DOHH2 (cell line): ENCODE data around the gene SLC16A3.

Experiments used
- H3F3A ChIP-seq: fragments of 200-600 bp; sonication (generic), shearing (Covaris generic); 2 replicates; pipeline ENCODE4 v1.6.0; 2016; ENCODE audit warnings: antibody characterized with exemption, mild to moderate bottlenecking; ENCODE audit not compliant: control insufficient read depth, insufficient read depth
- H3K27ac ChIP-seq: fragments of 200-600 bp; sonication (generic); 2 replicates; pipeline ENCODE4 v1.5.1; 2014; ENCODE audit warnings: low read depth, mild to moderate bottlenecking, low read length, moderate library complexity
- H3K27me3 ChIP-seq: fragments of 200-600 bp; sonication (generic); 2 replicates; pipeline ENCODE4 v1.6.1; 2014; ENCODE audit warnings: mild to moderate bottlenecking, low read length, mixed read lengths; ENCODE audit not compliant: control insufficient read depth
- H3K36me3 ChIP-seq: fragments of 200-600 bp; sonication (generic); 2 replicates; pipeline ENCODE4 v1.6.1; 2014; ENCODE audit warnings: mild to moderate bottlenecking, low read length, moderate library complexity, mixed read lengths; ENCODE audit not compliant: control insufficient read depth
- H3K4me1 ChIP-seq: fragments of 200-600 bp; sonication (generic); 2 replicates; pipeline ENCODE4 v1.6.1; 2014; ENCODE audit warnings: mild to moderate bottlenecking, low read length, mixed read lengths; ENCODE audit not compliant: control insufficient read depth
- H3K4me2 ChIP-seq: fragments of 200-600 bp; sonication (generic); 2 replicates; pipeline ENCODE4 v1.6.0; 2014; ENCODE audit warnings: mild to moderate bottlenecking, low read length, moderate library complexity
- H3K4me3 ChIP-seq: fragments of 200-600 bp; sonication (generic); 2 replicates; pipeline ENCODE4 v1.5.1; 2014; ENCODE audit warnings: mild to moderate bottlenecking, low read length, mixed read lengths
- H3K79me2 ChIP-seq: fragments of 200-600 bp; sonication (generic); 2 replicates; pipeline ENCODE4 v1.6.1; 2014; ENCODE audit warnings: mild to moderate bottlenecking, low read length, mixed read lengths; ENCODE audit not compliant: control insufficient read depth
- H3K9me2 ChIP-seq: fragments of 200-600 bp; sonication (generic); replicated peaks from 2 replicates; pipeline ENCODE4 v1.6.1; 2014; ENCODE audit warnings: mild to moderate bottlenecking, low read length, mixed read lengths; ENCODE audit not compliant: control insufficient read depth
- H3K9me3 ChIP-seq: fragments of 200-600 bp; sonication (generic); 2 replicates; pipeline ENCODE4 v1.6.1; 2014; ENCODE audit warnings: antibody characterized with exemption, low read length, mixed read lengths; ENCODE audit not compliant: control insufficient read depth, insufficient read depth
- H4K20me1 ChIP-seq: fragments of 200-600 bp; sonication (generic); 2 replicates; pipeline ENCODE4 v1.6.0; 2014; ENCODE audit warnings: low read depth, mild to moderate bottlenecking, antibody characterized with exemption, low read length, moderate library complexity; ENCODE audit not compliant: control insufficient read depth, insufficient read depth
- EZH2phosphoT487 ChIP-seq: fragments of 200-600 bp; sonication (generic); IDR thresholded peaks from 2 replicates; pipeline ENCODE4 v1.6.1; 2017; ENCODE audit warnings: borderline replicate concordance, mild to moderate bottlenecking, antibody characterized with exemption, low read length, moderate library complexity, mixed read lengths
- TF ChIP-seq, protein P1 (sequence below): fragments of 200-600 bp; sonication (generic); IDR thresholded peaks from one replicate; pipeline ENCODE4 v1.5.1; 2014; ENCODE audit warnings: antibody characterized with exemption, mild to moderate bottlenecking, low read depth, low read length; ENCODE audit not compliant: poor library complexity, severe bottlenecking

SLC16A3 gene

DNA sequence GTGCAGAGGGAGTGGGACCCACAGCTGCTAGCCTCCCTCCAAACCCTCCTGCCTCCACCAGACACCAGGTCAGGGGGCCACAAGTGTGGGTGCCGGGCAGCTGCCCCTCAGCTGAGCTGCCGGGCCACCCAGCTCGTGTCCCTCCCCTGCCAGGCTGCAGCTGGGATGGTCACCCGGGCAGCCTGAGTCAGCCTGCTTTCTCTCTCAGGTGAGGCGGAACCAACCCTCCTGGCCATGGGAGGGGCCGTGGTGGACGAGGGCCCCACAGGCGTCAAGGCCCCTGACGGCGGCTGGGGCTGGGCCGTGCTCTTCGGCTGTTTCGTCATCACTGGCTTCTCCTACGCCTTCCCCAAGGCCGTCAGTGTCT, 6.9 kb downstream of the SLC16A3 start:
- no peak overlapping the region for H3K4me3 ChIP-seq
- no peak overlapping the region for H3K4me2 ChIP-seq

DNA sequence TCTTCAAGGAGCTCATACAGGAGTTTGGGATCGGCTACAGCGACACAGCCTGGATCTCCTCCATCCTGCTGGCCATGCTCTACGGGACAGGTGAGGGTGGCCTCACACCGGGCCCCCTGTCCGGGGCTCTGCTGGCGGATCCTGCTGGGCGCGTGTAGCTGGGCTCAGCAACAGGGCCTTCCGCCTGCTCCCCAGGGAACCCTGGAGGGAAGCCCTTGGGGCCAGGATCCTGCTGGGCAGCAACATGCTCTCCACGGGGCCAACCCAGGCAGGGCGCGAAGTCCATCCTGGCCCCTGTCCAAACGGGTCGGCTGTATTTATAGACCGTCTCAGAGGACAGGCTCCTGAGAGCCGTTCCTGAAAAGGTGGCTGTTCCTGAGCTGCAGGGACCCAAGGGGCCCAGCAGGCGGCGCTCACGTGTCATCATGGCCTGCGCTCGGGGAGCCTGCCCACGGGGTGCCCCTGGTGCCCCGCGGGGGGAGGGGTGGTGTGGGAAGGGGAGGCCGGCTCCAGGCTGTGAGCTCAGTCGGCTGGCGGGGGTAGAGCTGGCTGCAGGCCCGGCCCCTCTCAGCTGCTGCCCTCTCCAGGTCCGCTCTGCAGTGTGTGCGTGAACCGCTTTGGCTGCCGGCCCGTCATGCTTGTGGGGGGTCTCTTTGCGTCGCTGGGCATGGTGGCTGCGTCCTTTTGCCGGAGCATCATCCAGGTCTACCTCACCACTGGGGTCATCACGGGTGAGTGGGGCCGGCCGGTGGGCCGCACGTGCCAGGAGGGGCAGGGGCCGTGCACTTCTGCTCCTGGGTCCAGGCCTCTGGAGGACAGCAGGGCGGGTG, 7.5 kb downstream of the SLC16A3 start:
- TF ChIP-seq, protein P1, sequence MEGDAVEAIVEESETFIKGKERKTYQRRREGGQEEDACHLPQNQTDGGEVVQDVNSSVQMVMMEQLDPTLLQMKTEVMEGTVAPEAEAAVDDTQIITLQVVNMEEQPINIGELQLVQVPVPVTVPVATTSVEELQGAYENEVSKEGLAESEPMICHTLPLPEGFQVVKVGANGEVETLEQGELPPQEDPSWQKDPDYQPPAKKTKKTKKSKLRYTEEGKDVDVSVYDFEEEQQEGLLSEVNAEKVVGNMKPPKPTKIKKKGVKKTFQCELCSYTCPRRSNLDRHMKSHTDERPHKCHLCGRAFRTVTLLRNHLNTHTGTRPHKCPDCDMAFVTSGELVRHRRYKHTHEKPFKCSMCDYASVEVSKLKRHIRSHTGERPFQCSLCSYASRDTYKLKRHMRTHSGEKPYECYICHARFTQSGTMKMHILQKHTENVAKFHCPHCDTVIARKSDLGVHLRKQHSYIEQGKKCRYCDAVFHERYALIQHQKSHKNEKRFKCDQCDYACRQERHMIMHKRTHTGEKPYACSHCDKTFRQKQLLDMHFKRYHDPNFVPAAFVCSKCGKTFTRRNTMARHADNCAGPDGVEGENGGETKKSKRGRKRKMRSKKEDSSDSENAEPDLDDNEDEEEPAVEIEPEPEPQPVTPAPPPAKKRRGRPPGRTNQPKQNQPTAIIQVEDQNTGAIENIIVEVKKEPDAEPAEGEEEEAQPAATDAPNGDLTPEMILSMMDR: peak; percentile 96
- TF ChIP-seq EZH2phosphoT487: no peak
- peaks cover 48% of the 10 kb centered on the region for H3K4me1 ChIP-seq

More for the DNA sequence above, 6.9 kb downstream of the SLC16A3 start:
- Histone ChIP-seq H3K4me1 (peaks cover 54% of the 10 kb centered on the region), H4K20me1 (peaks cover 14% of the 10 kb centered on the region), H3K27me3 (peaks cover 42% of the 10 kb centered on the region), H3F3A (peaks cover 6% of the 10 kb centered on the region), H3K9me3 (no peaks in the 10 kb centered on the region), H3K9me2 (no peaks in the 10 kb centered on the region), H3K79me2 (no peaks in the 10 kb centered on the region), H3K27ac (no peak overlapping the region), H3K36me3 (peaks cover 17% of the 10 kb centered on the region; the same call in 1 of the 2 replicates)
- no peak for TF ChIP-seq EZH2phosphoT487
- TF ChIP-seq, protein P1: no peak

DNA sequence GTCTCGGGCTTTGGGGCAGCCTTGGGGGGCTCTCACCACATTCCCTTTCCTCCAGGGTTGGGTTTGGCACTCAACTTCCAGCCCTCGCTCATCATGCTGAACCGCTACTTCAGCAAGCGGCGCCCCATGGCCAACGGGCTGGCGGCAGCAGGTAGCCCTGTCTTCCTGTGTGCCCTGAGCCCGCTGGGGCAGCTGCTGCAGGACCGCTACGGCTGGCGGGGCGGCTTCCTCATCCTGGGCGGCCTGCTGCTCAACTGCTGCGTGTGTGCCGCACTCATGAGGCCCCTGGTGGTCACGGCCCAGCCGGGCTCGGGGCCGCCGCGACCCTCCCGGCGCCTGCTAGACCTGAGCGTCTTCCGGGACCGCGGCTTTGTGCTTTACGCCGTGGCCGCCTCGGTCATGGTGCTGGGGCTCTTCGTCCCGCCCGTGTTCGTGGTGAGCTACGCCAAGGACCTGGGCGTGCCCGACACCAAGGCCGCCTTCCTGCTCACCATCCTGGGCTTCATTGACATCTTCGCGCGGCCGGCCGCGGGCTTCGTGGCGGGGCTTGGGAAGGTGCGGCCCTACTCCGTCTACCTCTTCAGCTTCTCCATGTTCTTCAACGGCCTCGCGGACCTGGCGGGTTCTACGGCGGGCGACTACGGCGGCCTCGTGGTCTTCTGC, 8.4 kb downstream of the SLC16A3 start:
- H3K79me2 ChIP-seq: no peaks in the 10 kb centered on the region
- H3K4me3 ChIP-seq: no peak overlapping the region
- peaks cover 31% of the 10 kb centered on the region for H3K27me3 ChIP-seq
- H3K4me1 ChIP-seq: peaks cover 39% of the 10 kb centered on the region
- peaks cover 6% of the 10 kb centered on the region for H3F3A ChIP-seq
- H3K36me3 ChIP-seq: peaks cover 24% of the 10 kb centered on the region
- H3K4me2 ChIP-seq: no peak overlapping the region
- no peak for TF ChIP-seq EZH2phosphoT487
- TF ChIP-seq, protein P1: no peak
- no peaks in the 10 kb centered on the region for H3K9me3 ChIP-seq
- no peak overlapping the region for H3K27ac ChIP-seq
- peaks cover 11% of the 10 kb centered on the region for H4K20me1 ChIP-seq
- no peaks in the 10 kb centered on the region for H3K9me2 ChIP-seq

More for the DNA sequence above, 7.5 kb downstream of the SLC16A3 start:
- Histone ChIP-seq H3K9me2 (no peaks in the 10 kb centered on the region), H3K4me2 (no peak overlapping the region), H3K9me3 (no peaks in the 10 kb centered on the region), H3K27ac (no peak overlapping the region), H3K4me3 (no peak overlapping the region), H3K27me3 (peaks cover 36% of the 10 kb centered on the region), H3F3A (peaks cover 6% of the 10 kb centered on the region), H3K36me3 (peaks cover 19% of the 10 kb centered on the region), H4K20me1 (peaks cover 14% of the 10 kb centered on the region), H3K79me2 (no peaks in the 10 kb centered on the region)
